B cell (primary cell): ENCODE measurements around the gene NDUFAF7. TPM values are rescaled to one million over a fixed set of nuclear protein-coding genes. Genes with fewer than 3 reads are reported as not detected.
A peak's percentile ranks its signal among the peaks of the same experiment; 100 is the strongest.

Experiments
- ATAC-seq: fragments of 200-7000 bp; cut with Tn5 transposase; one replicate; pipeline ENCODE4 v1.10.0; 2021; ENCODE audit warnings: low read depth, mild to moderate bottlenecking, moderate number of reproducible peaks, moderate library complexity
- CTCF ChIA-PET: fragments of 350-600 bp; sonication (Branson Sonifier 250); formaldehyde crosslinking; loops from one replicate; lab custom pipeline; 2021; ENCODE audit warnings: antibody characterized with exemption, inconsistent platforms; lab: Charles Lee
- POLR2A ChIA-PET: fragments of 350-600 bp; sonication (Branson Sonifier 250); formaldehyde crosslinking; loops from one replicate; lab custom pipeline; 2021; ENCODE audit warnings: antibody characterized with exemption; lab: Charles Lee
- DNase-seq: peaks from one replicate; pipeline ENCODE4 v3.0.0; 2013
- H2AFZ ChIP-seq: 2 replicates; pipeline ENCODE4 v1.6.1; 2012; ENCODE audit warnings: mild to moderate bottlenecking, low read depth, low read length; ENCODE audit not compliant: insufficient read depth, poor library complexity, severe bottlenecking
- H3K27ac ChIP-seq, 2 donors: 1 replicate in 1 of 2; 2 replicates in 1 of 2; pipeline ENCODE4 v1.5.1; 2012 to 2013; ENCODE audit warnings: low read length in 2 of 2, mild to moderate bottlenecking in 2 of 2, moderate library complexity in 1 of 2
- H3K27me3 ChIP-seq, 4 experiments: fragments of 200-600 bp in 1 of 4; sonication (generic) in 1 of 4; replicated peaks in 1 of 4; 1 replicate in 2 of 4; 2 replicates in 2 of 4; pipeline versions ENCODE4 v1.6.1 to v1.7.0; 2013 to 2016; ENCODE audit warnings: low read length in 3 of 4, mild to moderate bottlenecking in 2 of 4, mixed read lengths in 1 of 4, moderate library complexity in 1 of 4; ENCODE audit not compliant: insufficient read depth in 4 of 4, control insufficient read depth in 3 of 4; ENCODE audit errors: control extremely low read depth in 1 of 4
- H3K36me3 ChIP-seq, 2 experiments: replicated peaks in 1 of 2; 1 replicate in 1 of 2; 2 replicates in 1 of 2; pipeline versions ENCODE4 v1.6.1 to v1.7.1; 2013; ENCODE audit warnings: low read length in 1 of 2; ENCODE audit not compliant: insufficient read depth in 2 of 2, control insufficient read depth in 1 of 2; ENCODE audit errors: control extremely low read depth in 1 of 2, extremely low read depth in 1 of 2
- H3K4me1 ChIP-seq, 2 donors: fragments of 200-600 bp in 1 of 2; sonication (generic) in 1 of 2; 1 replicate in 1 of 2; 2 replicates in 1 of 2; pipeline versions ENCODE4 v1.5.1 to v1.6.1; 2013 to 2017; ENCODE audit warnings: low read length in 2 of 2; ENCODE audit not compliant: control insufficient read depth in 2 of 2, insufficient read depth in 2 of 2
- H3K4me2 ChIP-seq: replicated peaks from 2 replicates; pipeline ENCODE3; 2012; ENCODE audit warnings: mild to moderate bottlenecking, low read depth, low read length; ENCODE audit not compliant: poor library complexity, severe bottlenecking
- H3K4me3 ChIP-seq, 5 experiments: fragments of 200-600 bp in 1 of 5; sonication (generic) in 1 of 5; 1 replicate in 3 of 5; 2 replicates in 2 of 5; pipeline versions ENCODE4 v1.5.1 to v1.7.0; 2011 to 2016; ENCODE audit warnings: low read length in 4 of 5, mild to moderate bottlenecking in 4 of 5, low read depth in 2 of 5, control low read depth in 1 of 5, moderate library complexity in 1 of 5; ENCODE audit not compliant: insufficient read depth in 1 of 5; ENCODE audit errors: control extremely low read depth in 1 of 5, extremely low read depth in 1 of 5
- H3K79me2 ChIP-seq: fragments of 200-600 bp; sonication (generic); one replicate; pipeline ENCODE4 v1.6.0; 2016; ENCODE audit warnings: low read length; ENCODE audit not compliant: control insufficient read depth, insufficient read depth
- H3K9ac ChIP-seq: fragments of 200-600 bp; sonication (generic); 2 replicates; pipeline ENCODE4 v1.6.1; 2017; ENCODE audit warnings: mild to moderate bottlenecking, low read length, moderate library complexity
- H3K9me3 ChIP-seq, 3 donors: one replicate each; pipeline versions ENCODE4 v1.6.1 to v1.7.1; 2013; ENCODE audit warnings: low read length in 2 of 3; ENCODE audit not compliant: control insufficient read depth in 2 of 3, insufficient read depth in 1 of 3; ENCODE audit errors: control extremely low read depth in 1 of 3
- H4K20me1 ChIP-seq: 2 replicates; pipeline ENCODE4 v1.6.0; 2012; ENCODE audit warnings: mild to moderate bottlenecking, low read length; ENCODE audit not compliant: insufficient read depth, control insufficient read depth, poor library complexity, severe bottlenecking
- H3K27ac Mint-ChIP-seq: one replicate; pipeline ENCODE4 v1.8.0; 2021; ENCODE audit warnings: mixed read lengths
- H3K27me3 Mint-ChIP-seq: one replicate; pipeline ENCODE4 v1.8.0; 2021; ENCODE audit warnings: mixed read lengths
- H3K4me1 Mint-ChIP-seq: one replicate; pipeline ENCODE4 v1.8.0; 2021; ENCODE audit warnings: mixed read lengths
- H3K4me3 Mint-ChIP-seq: one replicate; pipeline ENCODE4 v1.8.0; 2021; ENCODE audit warnings: mixed read lengths
- H3K9me3 Mint-ChIP-seq: one replicate; pipeline ENCODE4 v1.8.0; 2022; ENCODE audit warnings: mixed read lengths; ENCODE audit not compliant: insufficient read depth
- CTCF ChIP-seq: fragments of 200-600 bp; IDR thresholded peaks from one replicate; pipeline ENCODE4 v1.8.0; 2022; ENCODE audit warnings: antibody characterized with exemption, mild to moderate bottlenecking
- EZH2 ChIP-seq: IDR thresholded peaks from 2 replicates; pipeline ENCODE4 v1.6.1; 2012; ENCODE audit warnings: borderline replicate concordance, low read depth, mild to moderate bottlenecking, moderate library complexity, low read length; ENCODE audit not compliant: insufficient read depth, poor library complexity, severe bottlenecking
- WGBS: methylation state at CpG from one replicate; pipeline ENCODE4 v1.1.5; 2013; ENCODE audit warnings: missing lambda C conversion rate; ENCODE audit not compliant: insufficient coverage; 5-methylcytosine and 5-hydroxymethylcytosine counted together
- intact Hi-C: fragments of 100-400 bp; cut with micrococcal nuclease; formaldehyde crosslinking; loops from one replicate; pipeline ENCODE4 v1.10.0; 2022
- polyA plus RNA-seq: library from polyadenylated mRNA; depleted of rRNA; stranded (reverse); fragments of >200 nt; gene quantifications from 2 replicates; pipeline ENCODE4 v1.2.3, GENCODE V29; 2012
- total RNA-seq, 2 donors: library from RNA; stranded (reverse); fragments of 120-200 nt in 1 of 2; gene quantifications; 1 replicate in 1 of 2; 2 replicates in 1 of 2; pipeline versions ENCODE4 v1.2.3 to v1.2.4, GENCODE V29; 2013 to 2022

The NDUFAF7 gene
- total and polyA plus RNA-seq, 2 donors (not counting 1 experiment from before 2014, with no cell fraction given), result 12.2 to 35.4 TPM

GRCh38 chr2:37250869-37251740 is 19.6 kb downstream of the NDUFAF7 start:
- Mint-ChIP-seq H3K27ac (no peak overlapping the region), H3K4me3 (no peak overlapping the region), H3K4me1 (no peaks in the 10 kb centered on the region), H3K9me3 (no peaks in the 10 kb centered on the region), H3K27me3 (no peaks in the 10 kb centered on the region)
- H3K9me3 ChIP-seq, result no peaks in the 10 kb centered on the region
- no peak overlapping the region for H3K9ac ChIP-seq
- H4K20me1 ChIP-seq, result no peaks in the 10 kb centered on the region
- peak overlapping the region in 1 of 2 donors; percentile 34 for H3K27ac ChIP-seq
- POLR2A ChIA-PET, result interaction anchor here (0.5 kb wide), 1 partner anchor 58 kb away, joined by 5 read pairs; no protein-coding TSS in a partner anchor
- 100% methylated on average over 2 of the region's 5 CpGs for WGBS
- H3K4me2 ChIP-seq, result no peak overlapping the region
- intact Hi-C loops, result no loop called here
- no peak for TF ChIP-seq CTCF
- no peak for TF ChIP-seq EZH2
- ATAC-seq (no peak), DNase-seq (no peak)
- no peaks in the 10 kb centered on the region for H3K4me1 ChIP-seq
- H3K4me3 ChIP-seq, result no peak overlapping the region
- H3K27me3 ChIP-seq, result no peaks in the 10 kb centered on the region
- H3K79me2 ChIP-seq, result no peaks in the 10 kb centered on the region
- CTCF ChIA-PET, result interaction anchor here (1.2 kb wide), 1 partner anchor 67 kb away, joined by 3 read pairs; no protein-coding TSS in a partner anchor
- H3K36me3 ChIP-seq, result peaks cover 25 to 92% of the 10 kb centered on the region in 2 experiments
- no peak overlapping the region for H2AFZ ChIP-seq

GRCh38 chr2:37262522-37262921 is 31.1 kb downstream of the NDUFAF7 start:
- no peaks in the 10 kb centered on the region for H3K27me3 Mint-ChIP-seq
- H2AFZ ChIP-seq, result peak overlapping the region; percentile 8
- peaks cover 10 to 14% of the 10 kb centered on the region in 2 donors for H3K4me1 ChIP-seq
- H3K9ac ChIP-seq, result no peak overlapping the region
- H3K4me3 Mint-ChIP-seq, result no peak overlapping the region
- no peaks in the 10 kb centered on the region for H3K9me3 ChIP-seq
- CTCF ChIA-PET, result interaction anchor here (1.0 to 1.2 kb wide), 3 partner anchors 93 to 615 kb away, joined by 3 to 4 read pairs (median 4); no protein-coding TSS in a partner anchor
- peaks cover 21% of the 10 kb centered on the region for H3K4me1 Mint-ChIP-seq
- H3K4me2 ChIP-seq, result peak overlapping the region; percentile 46
- peak; percentile 31 for DNase-seq
- peak overlapping the region; percentile 9 to 26 for H3K27ac ChIP-seq
- ATAC-seq, result no peak
- TF ChIP-seq CTCF (no peak), EZH2 (no peak)
- no CpG with 5 or more reads among the region's 2 CpGs for WGBS
- H3K4me3 ChIP-seq, result no peak overlapping the region
- peak overlapping the region; percentile 53 for H3K27ac Mint-ChIP-seq
- H4K20me1 ChIP-seq, result no peaks in the 10 kb centered on the region
- H3K9me3 Mint-ChIP-seq, result no peaks in the 10 kb centered on the region
- POLR2A ChIA-PET, result no interaction called here
- peaks cover 12 to 39% of the 10 kb centered on the region in 2 experiments for H3K36me3 ChIP-seq
- H3K27me3 ChIP-seq, result no peaks in the 10 kb centered on the region
- H3K79me2 ChIP-seq, result no peaks in the 10 kb centered on the region
- intact Hi-C loops, result no loop called here
